Hepatocyte (in vitro differentiated cells): ENCODE results near the gene CYB5R2.

Experiments
- CTCF ChIP-seq: fragments of 200-600 bp; sonication (generic); IDR thresholded peaks from 2 replicates; pipeline ENCODE4 v1.5.1; 2016; ENCODE audit warnings: antibody characterized with exemption, mild to moderate bottlenecking; ENCODE audit not compliant: poor library complexity
- EZH2 ChIP-seq: fragments of 200-600 bp; sonication (generic); IDR thresholded peaks from 2 replicates; pipeline ENCODE4 v1.6.1; 2016; ENCODE audit warnings: antibody characterized with exemption, mild to moderate bottlenecking, borderline replicate concordance

DNA sequence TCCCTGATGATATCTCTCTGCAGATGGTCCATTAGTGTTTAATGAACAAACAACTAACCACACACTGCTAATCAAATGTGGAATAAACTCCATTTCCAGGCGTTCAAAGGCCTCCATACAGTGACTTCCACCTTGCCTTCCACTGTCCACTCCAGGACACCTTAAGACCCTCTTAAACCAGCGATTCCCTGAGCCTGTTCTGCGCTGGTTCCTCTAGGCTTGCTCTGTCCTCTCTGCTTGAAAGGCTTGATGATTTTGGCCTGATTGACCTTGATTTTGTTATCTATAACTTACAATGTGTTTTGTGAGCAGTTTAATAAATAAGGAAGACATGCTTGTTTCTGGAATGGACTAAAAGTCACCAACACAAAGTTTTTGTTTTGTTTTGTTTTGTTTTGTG is 20.9 kb upstream of the CYB5R2 start:
- TF ChIP-seq CTCF = no peak
- no peak for TF ChIP-seq EZH2
